Breast epithelium (tissue), 3 donors: ENCODE data around the gene ACTRT2.

Experiments
- POLR2A ChIP-seq: fragments of 450-650 bp; IDR thresholded peaks from one replicate; pipeline ENCODE4 v1.6.1; 2016; ENCODE audit warnings: antibody characterized with exemption, mild to moderate bottlenecking, moderate library complexity
- POLR2AphosphoS5 ChIP-seq, 3 donors: sonication (generic); formaldehyde crosslinking; IDR thresholded peaks; one replicate each; pipeline ENCODE4 v1.6.1; 2017; ENCODE audit warnings: antibody characterized with exemption in 3 of 3
- TF ChIP-seq, protein P1 (sequence below), 3 donors: fragments of 450-650 bp; IDR thresholded peaks; one replicate each; pipeline ENCODE4 v1.5.1; 2016 to 2017; ENCODE audit warnings: antibody characterized with exemption in 3 of 3, mild to moderate bottlenecking in 3 of 3, moderate library complexity in 3 of 3

DNA sequence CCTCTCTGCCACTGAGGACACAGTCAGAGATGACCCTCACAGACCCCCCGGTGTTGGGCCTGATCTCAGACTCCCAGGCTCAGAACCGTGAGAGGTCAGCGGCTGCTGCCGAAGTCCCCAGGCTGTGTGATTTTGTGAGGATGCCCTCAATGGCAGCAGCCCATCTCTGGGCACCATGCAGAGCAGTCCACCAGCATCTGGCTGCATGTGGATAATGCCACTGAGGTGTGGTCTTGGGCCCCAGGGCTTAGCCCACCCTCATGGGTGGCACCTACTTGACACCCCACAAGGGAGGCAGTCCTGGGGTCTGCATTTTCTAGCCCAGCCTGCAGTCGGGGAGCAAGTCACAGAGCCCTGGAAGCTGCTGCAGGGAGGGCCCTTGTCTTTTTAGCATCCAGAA is 5.5 kb upstream of the ACTRT2 start:
- no peak for TF ChIP-seq POLR2A
- TF ChIP-seq, protein P1, sequence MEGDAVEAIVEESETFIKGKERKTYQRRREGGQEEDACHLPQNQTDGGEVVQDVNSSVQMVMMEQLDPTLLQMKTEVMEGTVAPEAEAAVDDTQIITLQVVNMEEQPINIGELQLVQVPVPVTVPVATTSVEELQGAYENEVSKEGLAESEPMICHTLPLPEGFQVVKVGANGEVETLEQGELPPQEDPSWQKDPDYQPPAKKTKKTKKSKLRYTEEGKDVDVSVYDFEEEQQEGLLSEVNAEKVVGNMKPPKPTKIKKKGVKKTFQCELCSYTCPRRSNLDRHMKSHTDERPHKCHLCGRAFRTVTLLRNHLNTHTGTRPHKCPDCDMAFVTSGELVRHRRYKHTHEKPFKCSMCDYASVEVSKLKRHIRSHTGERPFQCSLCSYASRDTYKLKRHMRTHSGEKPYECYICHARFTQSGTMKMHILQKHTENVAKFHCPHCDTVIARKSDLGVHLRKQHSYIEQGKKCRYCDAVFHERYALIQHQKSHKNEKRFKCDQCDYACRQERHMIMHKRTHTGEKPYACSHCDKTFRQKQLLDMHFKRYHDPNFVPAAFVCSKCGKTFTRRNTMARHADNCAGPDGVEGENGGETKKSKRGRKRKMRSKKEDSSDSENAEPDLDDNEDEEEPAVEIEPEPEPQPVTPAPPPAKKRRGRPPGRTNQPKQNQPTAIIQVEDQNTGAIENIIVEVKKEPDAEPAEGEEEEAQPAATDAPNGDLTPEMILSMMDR (IDR thresholded peaks at IDR 0.05) = no peak
- no peak for TF ChIP-seq POLR2AphosphoS5 (IDR thresholded peaks at IDR 0.05)
